Neural cell (in vitro differentiated cells): ENCODE results near the gene PKNOX2.

Source experiments
- CTCF ChIP-seq: fragments of 450-650 bp; IDR thresholded peaks from 2 replicates; pipeline ENCODE4 v1.5.1; 2014; ENCODE audit warnings: antibody characterized with exemption, mild to moderate bottlenecking, moderate library complexity; ENCODE audit not compliant: poor library complexity, severe bottlenecking
- MXI1 ChIP-seq: fragments of 450-650 bp; conservative IDR thresholded peaks from 2 replicates; pipeline ENCODE4 v1.6.1; 2014; ENCODE audit warnings: antibody characterized with exemption, mild to moderate bottlenecking; ENCODE audit not compliant: poor library complexity, severe bottlenecking
- RAD21 ChIP-seq: fragments of 450-650 bp; conservative IDR thresholded peaks from 2 replicates; pipeline ENCODE4 v1.6.1; 2014; ENCODE audit warnings: antibody characterized with exemption, mild to moderate bottlenecking, moderate library complexity
- REST ChIP-seq: IDR thresholded peaks from 2 replicates; pipeline ENCODE4 v1.6.1; 2012; ENCODE audit warnings: borderline replicate concordance

GRCh38 chr11:125233116-125233515, 68.6 kb downstream of the PKNOX2 start:
- TF ChIP-seq CTCF, result no peak
- no peak for TF ChIP-seq MXI1
- TF ChIP-seq RAD21, result no peak
- TF ChIP-seq REST, result no peak
